Stimulated activated naive CD4-positive, alpha-beta T cell (primary cell): Measurements from ENCODE around the gene ASB16.

Experiments used
- DNase-seq, 6 experiments: peaks; one replicate each; lab custom pipeline; 2025; lab: John Stamatoyannopoulos, UW

ASB16 gene

DNA sequence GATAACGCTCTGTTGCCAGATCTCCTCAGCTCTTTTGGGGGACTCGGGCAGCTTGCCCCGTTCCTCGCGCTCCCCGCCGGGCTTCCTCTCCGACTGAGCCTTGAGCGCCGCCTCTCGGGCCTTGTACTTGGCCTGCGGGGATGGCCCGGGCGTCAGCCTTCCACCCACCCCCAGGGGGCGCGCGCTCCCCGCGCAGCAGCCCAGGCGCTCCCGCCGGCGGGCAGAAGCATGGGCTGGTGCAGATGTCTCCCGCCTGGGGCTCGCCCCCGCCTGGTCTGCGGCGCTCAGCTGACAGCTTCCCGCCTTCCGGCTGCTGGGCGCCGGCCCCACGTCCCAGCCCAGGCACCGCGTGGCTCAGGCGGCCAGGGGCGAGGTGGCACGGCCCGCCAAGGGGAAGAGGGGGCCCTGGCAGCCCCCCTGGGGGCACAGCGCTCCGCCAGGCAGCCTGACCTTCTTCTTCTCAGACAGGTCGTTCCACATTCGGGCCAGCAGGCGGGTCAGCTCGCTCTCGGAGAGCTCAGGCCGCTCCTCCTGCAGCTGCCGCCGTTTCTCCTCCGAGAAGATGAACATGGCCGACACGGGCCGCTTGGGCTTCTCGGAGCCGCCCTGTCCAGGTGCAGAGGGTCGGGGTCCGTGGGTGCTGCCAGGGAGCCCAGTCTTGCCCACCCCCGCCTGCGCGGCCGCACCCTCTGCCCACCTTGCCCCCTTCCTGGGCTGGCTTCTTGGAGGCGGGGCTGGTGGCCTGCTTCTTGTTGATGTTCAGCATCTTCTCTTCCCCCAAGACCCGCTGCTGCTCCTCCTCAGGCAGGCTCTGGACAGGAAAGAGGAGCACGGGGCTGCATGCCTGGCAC lies 40.1 kb downstream of the ASB16 start:
- peak; percentile 84 to 93 (median 86) for DNase-seq

DNA sequence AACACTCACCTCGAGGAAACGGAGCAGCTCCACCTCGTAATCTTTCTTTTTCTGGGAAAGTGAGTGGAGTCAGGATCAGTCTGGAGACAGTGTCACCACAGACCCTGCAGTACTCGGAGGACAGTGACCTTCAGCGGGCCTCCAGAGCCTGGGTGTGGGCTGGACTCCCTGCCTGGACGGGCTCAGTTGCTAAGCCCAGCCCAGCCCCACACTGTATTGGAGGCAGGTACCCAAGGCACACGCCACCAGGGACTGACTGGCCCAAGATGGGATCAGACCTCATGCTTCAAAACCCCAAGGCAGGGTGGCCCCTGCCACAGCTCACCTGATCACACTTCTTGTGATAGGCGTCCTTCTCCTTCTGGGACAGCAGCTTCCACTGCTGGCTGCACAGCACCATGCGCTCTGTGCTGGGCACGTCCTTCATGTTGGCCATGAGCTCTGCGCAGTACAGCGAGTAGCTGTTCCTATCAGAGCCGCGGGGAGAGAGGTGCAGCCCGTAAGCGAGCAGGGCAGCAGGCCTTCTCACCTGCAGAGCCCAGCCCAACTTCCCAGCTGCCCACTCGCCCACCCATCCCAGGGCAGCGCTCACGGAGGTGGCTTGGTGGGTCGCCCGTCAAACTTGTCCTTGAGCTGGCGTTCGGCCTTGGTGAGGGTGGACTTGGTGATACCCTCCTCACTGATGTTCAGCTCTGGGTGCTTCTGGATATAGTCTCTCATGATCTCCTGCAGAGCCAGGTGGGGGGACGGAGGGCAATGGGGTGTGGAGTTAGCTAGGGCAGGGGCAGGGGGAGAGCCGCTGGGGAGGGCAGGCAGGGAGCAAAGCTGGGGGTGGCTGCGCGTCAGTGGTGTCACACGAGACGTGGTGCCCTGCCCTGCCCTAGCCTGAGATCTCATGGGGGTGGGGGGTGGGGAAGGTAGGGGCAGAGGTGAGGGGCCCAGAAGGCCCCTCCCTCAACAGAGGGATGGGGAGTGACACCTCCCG lies 41.1 kb downstream of the ASB16 start:
- no peak for DNase-seq

DNA sequence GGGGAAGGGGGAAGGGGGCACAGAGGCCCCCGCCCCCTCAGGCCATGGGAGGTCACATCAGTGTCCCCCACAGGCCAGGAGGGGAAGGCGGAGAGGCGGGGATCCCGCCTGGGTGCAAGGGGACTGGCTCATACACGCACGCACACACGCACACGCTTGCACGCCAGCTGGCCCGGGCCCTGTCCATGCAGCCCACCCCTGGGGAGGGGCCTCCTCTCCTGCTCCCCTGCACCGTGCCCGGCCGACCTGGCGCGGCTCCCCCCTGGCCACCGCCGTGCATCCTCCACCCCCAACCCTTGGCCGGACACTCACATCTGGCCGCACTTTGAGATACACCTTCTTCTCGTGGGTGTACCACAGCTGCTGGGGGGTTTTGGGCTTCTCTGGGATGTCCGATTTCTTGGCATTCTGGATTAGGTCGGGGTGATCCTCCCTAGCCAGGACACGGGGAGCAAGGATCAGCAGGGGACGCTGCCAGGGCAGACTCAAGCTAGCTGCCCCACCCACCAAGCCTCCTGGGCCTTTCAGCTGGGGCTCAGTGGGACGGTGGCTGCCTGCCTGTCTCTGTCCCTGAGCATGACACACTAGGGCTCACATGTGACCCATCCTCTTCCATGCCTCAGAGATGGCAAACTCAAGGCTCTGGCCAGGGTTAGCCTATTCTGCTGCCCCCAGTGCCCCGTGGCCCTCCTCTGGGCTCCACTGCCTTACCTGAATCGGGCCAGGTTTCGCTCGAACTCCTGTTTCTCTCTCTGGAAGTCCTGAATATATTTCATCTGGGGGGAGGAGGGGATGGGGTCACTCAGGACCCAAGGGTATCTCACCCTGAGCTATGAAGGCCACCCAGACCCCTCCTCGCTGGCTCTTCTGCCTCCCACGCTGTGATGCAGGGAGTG lies 42.3 kb downstream of the ASB16 start:
- no peak for DNase-seq

GRCh38 chr17:44213403-44214229 lies 43.1 kb downstream of the ASB16 start:
- no peak for DNase-seq

- no peak for DNase-seq
Observed at GRCh38 chr17:44214230-44214494, 43.7 kb downstream of the ASB16 start.

GRCh38 chr17:44214896-44215295 lies 44.4 kb downstream of the ASB16 start:
- DNase-seq: no peak

DNA sequence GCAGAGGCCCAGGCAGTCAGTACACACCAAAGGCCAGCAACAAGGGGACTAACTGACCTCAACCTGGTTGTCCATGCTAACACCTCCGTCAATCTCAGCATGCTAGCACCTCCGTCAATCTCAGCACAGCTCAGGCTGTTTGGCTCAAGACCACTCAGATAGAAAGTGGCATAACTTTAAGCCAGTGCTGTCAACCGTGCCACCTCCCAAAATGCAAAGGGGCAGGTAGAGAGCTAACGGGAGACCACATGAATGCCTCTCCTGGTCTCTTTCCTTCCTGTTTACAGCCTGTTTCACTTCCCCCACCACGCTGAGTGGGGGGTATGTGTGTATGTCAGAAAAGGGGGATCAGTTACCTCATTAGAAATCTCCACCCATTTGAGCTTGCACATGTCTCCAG lies 45.7 kb downstream of the ASB16 start:
- DNase-seq: peak in 5 of 6 experiments; percentile 15 to 70 (median 60)

- DNase-seq: peak in 1 of 6 experiments; percentile 36
Observed at GRCh38 chr17:44216694-44217093, 46.2 kb downstream of the ASB16 start.

- DNase-seq: peak in 1 of 6 experiments; percentile 25
Observed at GRCh38 chr17:44217738-44218343, 47.3 kb downstream of the ASB16 start.

DNA sequence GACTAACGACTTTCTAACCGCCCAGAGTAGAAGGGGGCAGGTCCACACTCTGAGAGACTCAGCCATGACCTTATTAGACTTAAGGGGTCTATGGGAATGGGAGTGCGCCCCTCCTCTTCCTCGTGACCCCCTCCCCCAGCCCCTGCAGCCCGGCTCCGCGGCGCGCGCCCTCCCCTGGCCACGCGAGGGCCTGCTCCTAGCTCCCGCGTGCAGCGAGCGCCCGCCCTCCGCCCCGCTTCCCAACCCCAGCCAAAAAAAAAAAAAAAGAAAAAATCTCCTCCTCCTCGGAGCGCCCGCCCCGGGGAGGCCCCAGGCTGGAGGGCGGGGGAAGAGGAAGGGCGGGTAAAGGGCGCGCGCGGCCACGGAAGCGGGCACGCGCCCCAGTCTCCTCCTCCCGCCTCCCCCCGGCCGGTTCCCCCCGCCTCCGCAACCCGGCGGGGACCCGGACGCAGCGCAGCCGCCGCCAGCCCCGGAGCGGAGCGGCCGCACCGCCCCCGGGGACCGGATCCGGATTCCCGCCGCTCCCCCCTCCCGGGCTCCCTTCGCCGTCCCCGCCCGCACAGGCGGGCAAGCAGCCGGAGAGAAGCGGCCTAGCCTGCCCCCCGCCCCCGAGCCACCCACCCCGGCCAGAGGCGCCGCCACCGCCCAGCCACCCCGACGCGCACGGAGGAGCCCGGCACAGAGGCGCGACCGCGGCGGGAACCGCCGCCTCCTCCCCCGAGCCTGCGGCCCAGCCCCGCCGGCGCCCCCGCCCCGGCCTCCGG lies 48.0 kb downstream of the ASB16 start:
- DNase-seq: peak; percentile 79 to 92 (median 86)

DNA sequence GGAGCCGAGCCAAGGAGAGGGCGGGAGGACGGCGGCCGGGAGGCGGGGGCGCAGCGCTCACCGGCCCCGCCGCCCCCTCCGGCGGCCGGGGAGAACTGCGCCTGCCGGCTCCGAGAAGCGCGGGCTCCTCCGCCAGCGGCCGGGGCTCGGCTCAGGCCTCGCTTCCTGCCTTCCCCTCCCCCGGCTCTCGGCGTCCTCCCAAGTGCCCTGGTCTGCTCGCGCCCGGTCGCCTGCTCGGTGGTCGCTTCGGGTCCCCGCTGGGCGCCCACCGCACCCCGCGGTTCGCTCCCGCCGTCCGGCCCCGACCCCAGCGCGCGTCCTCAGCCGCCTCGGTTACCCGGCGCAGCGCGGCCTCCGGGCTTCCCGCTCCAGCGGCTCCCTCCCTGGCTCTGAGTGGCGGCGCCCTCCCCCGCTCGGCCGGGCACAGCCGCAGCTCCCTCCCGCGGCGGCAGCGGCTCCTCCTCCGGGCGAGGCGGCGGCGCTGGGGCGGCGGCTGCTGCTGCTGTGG lies 48.7 kb downstream of the ASB16 start:
- DNase-seq: peak; percentile 61 to 91 (median 74)

DNA sequence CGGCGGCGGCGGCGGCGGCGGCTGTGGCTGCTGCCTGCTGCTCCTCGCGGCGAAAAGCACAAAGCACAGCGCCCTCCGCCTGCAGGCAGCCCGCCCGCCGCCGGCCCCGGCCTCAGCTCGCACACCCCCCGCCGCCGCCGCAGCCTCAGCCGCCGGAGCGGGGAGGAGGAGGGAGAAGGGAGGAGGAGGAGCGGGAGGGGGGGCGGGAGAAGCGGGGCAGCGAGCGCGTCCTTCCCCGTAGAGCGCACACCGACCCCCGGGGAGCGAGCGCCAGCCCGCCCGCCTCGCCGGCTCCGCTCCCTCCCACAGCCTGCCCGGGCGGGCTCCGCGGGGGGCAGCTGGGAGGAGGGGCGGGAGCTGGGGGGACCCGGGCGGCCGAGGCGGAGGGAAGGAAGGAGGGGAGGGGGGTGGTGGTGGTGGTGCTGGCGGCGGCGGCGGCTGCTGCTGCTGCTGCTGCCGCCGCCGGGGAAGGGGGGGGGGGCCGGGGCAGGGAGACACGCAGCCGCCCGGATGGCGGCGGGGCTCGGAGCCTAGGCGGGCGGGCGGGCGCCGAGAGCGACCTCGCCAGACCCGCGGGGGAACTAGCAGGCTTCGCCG lies 49.2 kb downstream of the ASB16 start, which contains the start of gene UBTF:
Gene UBTF, minus strand, starts transcription at position 60 of the 597 bp plus-strand sequence. CDS start 1,446 bp downstream, outside the sequence.
- DNase-seq: peak; percentile 65 to 88 (median 81)

- DNase-seq: peak; percentile 51 to 85 (median 70)
Observed at GRCh38 chr17:44220213-44221083, 49.9 kb downstream of the ASB16 start.

- DNase-seq: peak; percentile 49 to 79 (median 67)
Observed at GRCh38 chr17:44221084-44221861, 50.8 kb downstream of the ASB16 start.

DNA sequence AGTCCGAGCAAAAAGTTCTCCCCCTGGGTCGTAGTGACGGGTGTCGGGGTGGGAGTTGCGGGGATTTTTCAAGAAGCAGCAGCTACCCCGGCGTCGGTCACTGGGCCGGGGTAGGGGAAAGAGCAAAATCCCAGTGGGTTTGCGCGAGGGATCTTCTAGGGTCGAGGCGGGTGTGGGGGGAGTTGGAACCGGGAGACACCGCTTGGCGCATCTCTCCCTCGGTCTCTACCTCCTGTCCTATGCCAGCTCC lies 51.3 kb downstream of the ASB16 start:
- DNase-seq: peak in 1 of 6 experiments; percentile 60

DNA sequence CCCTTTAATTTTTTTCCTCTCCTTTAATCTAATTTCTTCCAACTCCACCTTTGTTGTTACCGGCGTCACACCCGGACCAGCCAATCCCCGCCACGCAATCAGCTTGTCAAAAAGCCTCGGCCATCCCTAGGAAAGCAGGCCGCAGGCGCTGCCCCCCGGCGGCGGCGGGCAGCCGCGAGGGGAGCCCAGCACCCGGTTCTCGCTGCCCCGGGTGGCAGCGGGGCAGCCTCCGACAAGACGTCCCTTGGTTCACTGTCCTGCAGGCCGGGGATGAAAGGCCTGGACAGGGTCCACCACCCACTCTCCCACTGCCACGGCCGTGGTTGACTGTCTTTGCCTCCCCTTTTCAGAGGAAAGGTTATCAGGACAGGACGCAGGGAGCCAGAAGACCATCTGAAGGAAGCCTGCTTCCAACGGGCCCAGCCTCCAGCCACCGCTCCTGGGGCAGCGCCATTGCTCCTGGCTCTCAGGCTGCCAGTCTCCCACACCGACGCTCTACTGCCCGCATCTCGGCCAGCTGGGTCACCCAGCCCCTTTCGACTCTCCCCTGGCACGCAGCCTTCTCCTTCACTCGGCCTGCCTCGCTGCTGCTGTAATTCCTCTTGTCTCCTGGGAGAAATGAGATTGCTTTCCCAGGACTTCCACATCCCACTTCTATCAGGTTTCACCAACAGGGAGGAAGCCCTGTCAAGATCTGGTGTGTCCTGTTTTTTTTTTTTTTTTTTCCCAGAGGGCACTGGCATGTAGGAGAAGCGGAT lies 51.8 kb downstream of the ASB16 start:
- peak; percentile 30 to 60 (median 46) for DNase-seq
